ENCODE results near the gene TUBB4A.

DNA sequence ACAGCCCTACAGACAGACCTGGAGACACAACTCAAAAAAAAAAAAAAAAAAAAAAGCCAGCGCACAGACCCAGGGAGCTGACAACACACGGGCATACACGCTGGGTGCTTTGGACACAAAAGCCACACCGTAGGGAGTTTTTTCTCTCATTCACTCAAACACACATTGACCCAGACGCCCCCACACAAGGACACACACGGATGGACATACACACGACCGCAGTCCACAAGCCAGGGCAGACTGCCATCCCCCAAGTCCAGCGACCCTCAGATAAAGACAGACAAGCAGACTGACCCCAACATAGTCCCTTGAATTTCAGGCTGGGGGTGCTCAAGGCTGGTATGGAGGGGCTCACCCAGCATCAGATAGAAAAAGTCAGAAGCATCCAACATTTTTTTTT lies 12.0 kb upstream of the TUBB4A start:
- TF ChIP-seq, protein P1, sequence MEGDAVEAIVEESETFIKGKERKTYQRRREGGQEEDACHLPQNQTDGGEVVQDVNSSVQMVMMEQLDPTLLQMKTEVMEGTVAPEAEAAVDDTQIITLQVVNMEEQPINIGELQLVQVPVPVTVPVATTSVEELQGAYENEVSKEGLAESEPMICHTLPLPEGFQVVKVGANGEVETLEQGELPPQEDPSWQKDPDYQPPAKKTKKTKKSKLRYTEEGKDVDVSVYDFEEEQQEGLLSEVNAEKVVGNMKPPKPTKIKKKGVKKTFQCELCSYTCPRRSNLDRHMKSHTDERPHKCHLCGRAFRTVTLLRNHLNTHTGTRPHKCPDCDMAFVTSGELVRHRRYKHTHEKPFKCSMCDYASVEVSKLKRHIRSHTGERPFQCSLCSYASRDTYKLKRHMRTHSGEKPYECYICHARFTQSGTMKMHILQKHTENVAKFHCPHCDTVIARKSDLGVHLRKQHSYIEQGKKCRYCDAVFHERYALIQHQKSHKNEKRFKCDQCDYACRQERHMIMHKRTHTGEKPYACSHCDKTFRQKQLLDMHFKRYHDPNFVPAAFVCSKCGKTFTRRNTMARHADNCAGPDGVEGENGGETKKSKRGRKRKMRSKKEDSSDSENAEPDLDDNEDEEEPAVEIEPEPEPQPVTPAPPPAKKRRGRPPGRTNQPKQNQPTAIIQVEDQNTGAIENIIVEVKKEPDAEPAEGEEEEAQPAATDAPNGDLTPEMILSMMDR (conservative IDR thresholded peaks at IDR 0.05 in 1 of 2, IDR thresholded peaks at IDR 0.05 in 1 of 2; ENCODE audit: low read depth in 1 of 2, low read length in 2 of 2) = no peak
- no peak for TF ChIP-seq EZH2 (IDR thresholded peaks at IDR 0.05; ENCODE audit: low read length, missing control alignments)

All from fibroblast of lung (primary cell).